ENCODE data around the gene CCDC32. TPM values are rescaled to one million over a fixed set of nuclear protein-coding genes. Genes with fewer than 3 reads are reported as not detected.

CCDC32 gene
- total RNA-seq, 1 donor from 2014 or later = 20.7 TPM

DNA sequence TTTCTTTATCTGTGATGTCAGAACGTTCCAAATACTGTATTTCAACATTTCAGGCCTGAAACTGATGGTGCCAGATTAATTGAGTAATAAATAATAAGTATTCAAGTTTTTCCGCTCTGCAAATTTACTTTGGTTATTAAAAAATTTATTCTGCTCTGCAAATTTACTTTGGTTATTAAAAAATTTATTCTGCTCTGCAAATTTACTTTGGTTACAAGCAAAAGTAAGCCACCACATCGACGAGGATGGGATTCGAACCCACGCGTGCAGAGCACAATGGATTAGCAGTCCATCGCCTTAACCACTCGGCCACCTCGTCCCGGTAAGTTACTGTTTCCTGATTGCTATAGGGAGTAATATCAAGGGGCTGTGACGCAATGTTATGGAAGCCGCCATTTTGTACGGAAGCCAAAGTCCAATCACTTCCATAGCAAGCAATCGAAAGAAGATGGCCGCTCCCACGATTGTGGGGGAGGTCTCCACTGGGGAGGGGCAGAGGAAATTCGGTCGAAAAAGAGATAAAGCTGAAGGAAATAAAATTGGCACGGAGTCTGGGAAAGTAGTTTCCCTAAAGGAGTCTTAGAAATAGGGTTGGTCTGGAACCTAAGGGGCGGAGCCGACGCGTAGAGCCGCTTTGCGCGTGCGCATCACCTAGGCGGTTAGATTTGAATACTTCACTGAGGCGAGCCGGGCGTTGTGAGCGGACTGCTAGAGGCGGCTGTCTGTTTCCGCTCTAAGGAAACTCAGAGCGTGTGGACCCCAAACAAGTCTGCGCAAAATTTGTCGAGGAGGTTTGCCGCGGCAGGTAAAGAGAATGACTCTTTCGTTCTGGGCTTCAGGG is 29.0 kb upstream of the CCDC32 start, which contains the start of gene KNL1:
Gene KNL1, plus strand, starts transcription at position 662 of the 841 bp plus-strand sequence. CDS start 8,683 bp downstream, outside the sequence.
- Histone ChIP-seq H3K4me1 (no peaks in the 10 kb centered on the region), H3K27ac (peak within 1 kb of the TSS; percentile 96), H3K36me3 (no peaks in the 10 kb centered on the region), H3K9me3 (no peaks in the 10 kb centered on the region), H3K4me3 (peak within 1 kb of the TSS; percentile 76), H3K27me3 (no peaks in the 10 kb centered on the region)
- peak; percentile 93 for ATAC-seq
- intact Hi-C loops (cut with DNase I) = no loop called here
- DNase-seq = peak; percentile 91
- TF ChIP-seq, protein P1, sequence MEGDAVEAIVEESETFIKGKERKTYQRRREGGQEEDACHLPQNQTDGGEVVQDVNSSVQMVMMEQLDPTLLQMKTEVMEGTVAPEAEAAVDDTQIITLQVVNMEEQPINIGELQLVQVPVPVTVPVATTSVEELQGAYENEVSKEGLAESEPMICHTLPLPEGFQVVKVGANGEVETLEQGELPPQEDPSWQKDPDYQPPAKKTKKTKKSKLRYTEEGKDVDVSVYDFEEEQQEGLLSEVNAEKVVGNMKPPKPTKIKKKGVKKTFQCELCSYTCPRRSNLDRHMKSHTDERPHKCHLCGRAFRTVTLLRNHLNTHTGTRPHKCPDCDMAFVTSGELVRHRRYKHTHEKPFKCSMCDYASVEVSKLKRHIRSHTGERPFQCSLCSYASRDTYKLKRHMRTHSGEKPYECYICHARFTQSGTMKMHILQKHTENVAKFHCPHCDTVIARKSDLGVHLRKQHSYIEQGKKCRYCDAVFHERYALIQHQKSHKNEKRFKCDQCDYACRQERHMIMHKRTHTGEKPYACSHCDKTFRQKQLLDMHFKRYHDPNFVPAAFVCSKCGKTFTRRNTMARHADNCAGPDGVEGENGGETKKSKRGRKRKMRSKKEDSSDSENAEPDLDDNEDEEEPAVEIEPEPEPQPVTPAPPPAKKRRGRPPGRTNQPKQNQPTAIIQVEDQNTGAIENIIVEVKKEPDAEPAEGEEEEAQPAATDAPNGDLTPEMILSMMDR (IDR thresholded peaks at IDR 0.05) = no peak

DNA sequence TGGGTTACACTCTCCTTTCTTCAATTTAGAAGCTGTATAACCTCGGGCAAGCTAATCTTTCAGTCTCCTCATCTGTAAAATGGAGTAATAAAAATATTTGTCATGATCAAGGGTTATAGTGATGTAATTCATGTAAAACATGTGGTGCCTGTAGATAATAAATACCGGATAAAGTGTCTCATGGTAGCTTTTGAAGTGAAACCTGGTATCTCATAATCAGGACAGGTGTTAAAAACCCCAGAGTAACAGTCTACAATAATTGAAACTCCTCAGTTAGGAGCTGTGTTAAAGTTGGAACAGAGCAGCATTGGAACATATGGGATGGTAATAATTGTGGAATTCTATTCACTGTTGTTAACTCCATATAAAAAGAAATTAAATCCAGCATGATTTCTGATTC is 28.3 kb upstream of the CCDC32 start:
- Histone ChIP-seq H3K9me3 (no peaks in the 10 kb centered on the region), H3K27me3 (no peaks in the 10 kb centered on the region), H3K4me1 (no peaks in the 10 kb centered on the region), H3K27ac (no peak overlapping the region), H3K36me3 (no peaks in the 10 kb centered on the region), H3K4me3 (peak overlapping the region; percentile 76)
- ATAC-seq = no peak
- TF ChIP-seq, protein P1 (IDR thresholded peaks at IDR 0.05) = no peak
- intact Hi-C loops (cut with DNase I) = no loop called here
- no peak for DNase-seq

DNA sequence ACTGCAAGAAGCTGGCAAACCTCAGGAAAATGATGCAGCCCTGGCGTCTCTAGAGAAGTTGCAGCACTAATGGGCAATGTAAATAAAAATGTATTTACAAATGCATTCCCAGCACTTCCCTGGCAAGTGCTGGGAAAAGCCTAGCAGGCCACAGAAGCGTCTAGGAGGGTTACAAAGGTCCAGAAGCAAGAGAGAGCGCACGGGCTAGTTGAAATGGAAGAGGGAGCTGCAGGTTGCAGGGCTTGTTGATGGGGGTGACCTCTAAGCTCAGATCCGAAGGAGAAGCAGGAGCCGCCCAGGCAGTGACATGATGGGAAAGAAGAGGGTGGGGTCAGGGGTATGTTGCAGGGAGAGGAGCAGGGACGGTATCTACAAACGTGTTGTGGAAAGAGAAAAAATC is 26.5 kb upstream of the CCDC32 start:
- intact Hi-C loops (cut with DNase I) = no loop called here
- TF ChIP-seq, protein P1 (IDR thresholded peaks at IDR 0.05) = no peak
- Histone ChIP-seq H3K27ac (no peak overlapping the region), H3K9me3 (no peaks in the 10 kb centered on the region), H3K4me3 (no peak overlapping the region), H3K4me1 (no peaks in the 10 kb centered on the region), H3K36me3 (no peaks in the 10 kb centered on the region), H3K27me3 (no peaks in the 10 kb centered on the region)
- ATAC-seq (no peak), DNase-seq (no peak)

DNA sequence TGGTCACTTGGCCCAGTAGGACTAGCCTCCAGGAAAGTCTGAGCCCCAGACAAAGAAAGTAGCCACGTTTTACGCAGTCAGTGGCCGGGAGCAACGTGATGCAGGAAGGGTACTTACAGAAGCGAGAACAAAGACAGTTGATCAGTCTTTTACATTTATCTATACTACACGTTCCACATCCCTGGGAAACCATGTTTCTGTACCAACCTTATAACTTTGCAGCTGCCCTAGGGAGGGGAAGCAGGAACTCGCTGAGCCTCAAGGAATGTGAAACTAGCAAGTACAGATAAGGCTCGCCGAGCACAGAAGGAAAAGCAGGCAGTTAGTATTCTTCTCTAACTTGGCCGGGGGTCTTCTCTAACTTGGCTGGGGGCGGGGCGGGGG is 25.8 kb upstream of the CCDC32 start:
- ATAC-seq (no peak), DNase-seq (no peak)
- intact Hi-C loops (cut with DNase I) = no loop called here
- Histone ChIP-seq H3K4me3 (no peak overlapping the region), H3K9me3 (no peaks in the 10 kb centered on the region), H3K36me3 (no peaks in the 10 kb centered on the region), H3K4me1 (no peaks in the 10 kb centered on the region), H3K27ac (no peak overlapping the region), H3K27me3 (no peaks in the 10 kb centered on the region)
- TF ChIP-seq, protein P1 (IDR thresholded peaks at IDR 0.05) = no peak

DNA sequence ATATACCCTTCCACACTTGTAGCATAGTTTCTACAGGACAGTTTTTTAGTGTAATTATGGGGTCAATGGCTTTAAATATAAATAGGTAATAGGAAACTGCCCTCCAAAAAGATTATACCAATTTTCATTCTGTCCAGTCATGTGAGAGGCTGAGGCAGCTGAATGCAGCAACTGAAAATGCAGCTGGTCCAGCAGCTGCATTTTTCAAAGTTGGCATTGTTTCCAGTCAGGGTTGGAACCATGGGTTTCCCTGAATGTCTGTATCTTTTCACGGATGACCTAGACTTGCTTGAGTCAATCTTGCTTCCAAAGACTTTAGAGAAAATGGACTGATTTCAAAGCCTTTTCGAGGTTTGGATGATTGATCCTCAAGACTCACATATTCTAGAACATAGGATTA is 19.3 kb upstream of the CCDC32 start:
- TF ChIP-seq, protein P1 (IDR thresholded peaks at IDR 0.05) = no peak
- Histone ChIP-seq H3K9me3 (no peaks in the 10 kb centered on the region), H3K36me3 (no peaks in the 10 kb centered on the region), H3K4me1 (no peaks in the 10 kb centered on the region), H3K27ac (no peak overlapping the region), H3K27me3 (no peaks in the 10 kb centered on the region), H3K4me3 (no peak overlapping the region)
- no peak for ATAC-seq
- DNase-seq = no peak
- intact Hi-C loops (cut with DNase I) = no loop called here

All from upper lobe of right lung (tissue), 1 donor.